Tibial artery (tissue), 4 donors: ENCODE data around the gene ANG.

Experiments
- DNase-seq, 2 donors: peaks; one replicate each; pipeline ENCODE4 v3.0.0-alpha.2; 2019
- H3K27ac ChIP-seq, 2 donors: fragments of 200-600 bp; sonication (generic) in 1 of 2; 1 replicate in 1 of 2; 2 replicates in 1 of 2; pipeline ENCODE4 v1.5.1; 2018 to 2019; ENCODE audit warnings: mild to moderate bottlenecking in 1 of 2
- H3K27me3 ChIP-seq, 2 donors: fragments of 200-600 bp; sonication (generic) in 1 of 2; one replicate each; pipeline versions ENCODE4 v1.5.1 to v1.6.0; 2016 to 2019
- H3K36me3 ChIP-seq, 3 donors: fragments of 200-600 bp; sonication (generic) in 2 of 3; one replicate each; pipeline ENCODE4 v1.5.1; 2016 to 2019; ENCODE audit warnings: mild to moderate bottlenecking in 2 of 3
- H3K4me1 ChIP-seq, 4 donors: fragments of 200-600 bp; sonication (generic) in 2 of 4; 1 replicate in 3 of 4; 2 replicates in 1 of 4; pipeline ENCODE4 v1.5.1; 2016 to 2019
- H3K4me3 ChIP-seq, 2 donors: fragments of 200-600 bp; sonication (generic) in 1 of 2; 1 replicate in 1 of 2; 2 replicates in 1 of 2; pipeline ENCODE4 v1.5.1; 2018 to 2019; ENCODE audit warnings: mild to moderate bottlenecking in 2 of 2
- H3K9me3 ChIP-seq, 3 donors: fragments of 200-600 bp; sonication (generic) in 1 of 3; one replicate each; pipeline ENCODE4 v1.5.1; 2016 to 2019
- intact Hi-C: fragments of 100-400 bp; cut with DNase I; formaldehyde crosslinking; loops from one replicate; pipeline ENCODE4 v1.15.0; 2023; ENCODE audit warnings: low total_unique reads
- TF ChIP-seq, protein P1 (sequence below), 2 experiments: fragments of 200-600 bp in 1 of 2; fragments of 450-650 bp in 1 of 2; IDR thresholded peaks; one replicate each; pipeline ENCODE4 v1.5.1; 2017 to 2019; ENCODE audit warnings: antibody characterized with exemption in 2 of 2, mild to moderate bottlenecking in 1 of 2, moderate library complexity in 1 of 2

ANG gene

DNA sequence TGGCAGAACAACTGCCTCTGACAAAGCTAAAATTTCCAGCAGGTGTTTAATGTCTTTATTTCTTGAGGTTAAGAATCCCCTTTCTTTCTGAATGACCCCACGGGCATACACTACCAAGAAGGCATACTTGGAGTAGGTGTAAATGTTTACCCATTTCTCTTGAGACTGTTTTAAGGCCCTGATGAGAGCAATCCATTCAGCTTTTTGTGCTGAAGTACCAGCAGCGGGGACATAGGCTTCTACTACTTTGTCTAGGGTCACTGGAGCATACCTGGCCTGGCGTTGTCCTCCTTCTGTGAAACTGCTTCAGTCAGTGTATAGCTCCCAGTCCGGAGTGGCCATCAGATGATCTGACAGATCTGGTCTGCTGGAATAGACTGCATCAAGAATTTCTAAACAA lies 22.7 kb downstream of the ANG start:
- H3K9me3 ChIP-seq, result no peaks in the 10 kb centered on the region
- TF ChIP-seq, protein P1, sequence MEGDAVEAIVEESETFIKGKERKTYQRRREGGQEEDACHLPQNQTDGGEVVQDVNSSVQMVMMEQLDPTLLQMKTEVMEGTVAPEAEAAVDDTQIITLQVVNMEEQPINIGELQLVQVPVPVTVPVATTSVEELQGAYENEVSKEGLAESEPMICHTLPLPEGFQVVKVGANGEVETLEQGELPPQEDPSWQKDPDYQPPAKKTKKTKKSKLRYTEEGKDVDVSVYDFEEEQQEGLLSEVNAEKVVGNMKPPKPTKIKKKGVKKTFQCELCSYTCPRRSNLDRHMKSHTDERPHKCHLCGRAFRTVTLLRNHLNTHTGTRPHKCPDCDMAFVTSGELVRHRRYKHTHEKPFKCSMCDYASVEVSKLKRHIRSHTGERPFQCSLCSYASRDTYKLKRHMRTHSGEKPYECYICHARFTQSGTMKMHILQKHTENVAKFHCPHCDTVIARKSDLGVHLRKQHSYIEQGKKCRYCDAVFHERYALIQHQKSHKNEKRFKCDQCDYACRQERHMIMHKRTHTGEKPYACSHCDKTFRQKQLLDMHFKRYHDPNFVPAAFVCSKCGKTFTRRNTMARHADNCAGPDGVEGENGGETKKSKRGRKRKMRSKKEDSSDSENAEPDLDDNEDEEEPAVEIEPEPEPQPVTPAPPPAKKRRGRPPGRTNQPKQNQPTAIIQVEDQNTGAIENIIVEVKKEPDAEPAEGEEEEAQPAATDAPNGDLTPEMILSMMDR (IDR thresholded peaks at IDR 0.05), result no peak
- no peak for DNase-seq
- peaks cover 0 to 5% (median 0%) of the 10 kb centered on the region in 4 donors for H3K4me1 ChIP-seq
- no peak overlapping the region for H3K4me3 ChIP-seq
- H3K36me3 ChIP-seq, result no peaks in the 10 kb centered on the region
- H3K27ac ChIP-seq, result no peak overlapping the region
- intact Hi-C loops, result no loop called here
- H3K27me3 ChIP-seq, result peaks cover 0 to 1% of the 10 kb centered on the region in 2 donors

DNA sequence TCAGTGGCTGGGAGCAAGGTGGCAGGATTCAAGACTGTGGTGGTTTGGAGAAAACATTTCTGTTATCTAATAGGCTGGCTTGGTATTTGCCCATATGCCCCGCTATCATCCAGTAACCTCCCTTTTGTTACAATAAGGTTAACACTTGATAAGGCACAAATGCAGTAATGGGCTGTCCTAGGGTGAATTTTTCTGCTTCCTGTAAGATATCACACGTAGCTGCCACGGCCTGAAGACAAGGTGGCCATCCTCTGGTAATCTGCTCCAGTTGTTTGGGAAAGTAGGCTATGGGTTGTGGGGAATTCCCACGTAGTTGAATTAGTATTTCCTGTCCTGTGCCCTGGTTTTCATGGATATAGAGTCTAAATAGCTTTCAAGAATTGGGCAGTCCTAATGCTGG lies 23.1 kb downstream of the ANG start:
- Histone ChIP-seq H3K27me3 (peaks cover 0 to 5% of the 10 kb centered on the region in 2 donors), H3K36me3 (no peaks in the 10 kb centered on the region), H3K4me3 (no peak overlapping the region), H3K27ac (no peak overlapping the region), H3K9me3 (no peaks in the 10 kb centered on the region), H3K4me1 (peaks cover 0 to 3% (median 0%) of the 10 kb centered on the region in 4 donors)
- intact Hi-C loops, result no loop called here
- TF ChIP-seq, protein P1 (IDR thresholded peaks at IDR 0.05), result no peak
- no peak for DNase-seq

DNA sequence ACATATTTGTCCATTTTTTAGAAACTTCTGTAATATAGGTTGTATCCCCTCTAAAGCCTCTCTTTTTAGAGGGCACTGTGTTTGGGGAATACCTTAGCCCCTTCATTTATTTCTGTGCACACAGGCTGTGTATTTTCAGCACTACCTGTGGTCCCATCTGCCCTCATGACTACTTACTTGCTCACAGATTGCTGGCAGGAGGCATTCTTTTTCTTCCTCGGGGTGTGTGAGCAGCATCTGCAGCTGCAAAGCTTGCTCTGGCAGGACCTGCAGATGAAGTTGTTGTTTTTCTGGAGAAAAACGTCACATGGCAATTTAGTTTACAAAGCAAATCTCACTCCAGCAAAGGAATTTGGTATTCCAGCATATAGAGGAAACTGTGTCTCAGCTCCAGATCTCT lies 24.3 kb downstream of the ANG start:
- DNase-seq, result no peak
- Histone ChIP-seq H3K27ac (no peak overlapping the region), H3K4me1 (no peaks in the 10 kb centered on the region), H3K36me3 (no peaks in the 10 kb centered on the region), H3K4me3 (no peak overlapping the region), H3K9me3 (no peaks in the 10 kb centered on the region), H3K27me3 (peaks cover 0 to 5% of the 10 kb centered on the region in 2 donors)
- TF ChIP-seq, protein P1 (IDR thresholded peaks at IDR 0.05), result no peak
- intact Hi-C loops, result no loop called here

DNA sequence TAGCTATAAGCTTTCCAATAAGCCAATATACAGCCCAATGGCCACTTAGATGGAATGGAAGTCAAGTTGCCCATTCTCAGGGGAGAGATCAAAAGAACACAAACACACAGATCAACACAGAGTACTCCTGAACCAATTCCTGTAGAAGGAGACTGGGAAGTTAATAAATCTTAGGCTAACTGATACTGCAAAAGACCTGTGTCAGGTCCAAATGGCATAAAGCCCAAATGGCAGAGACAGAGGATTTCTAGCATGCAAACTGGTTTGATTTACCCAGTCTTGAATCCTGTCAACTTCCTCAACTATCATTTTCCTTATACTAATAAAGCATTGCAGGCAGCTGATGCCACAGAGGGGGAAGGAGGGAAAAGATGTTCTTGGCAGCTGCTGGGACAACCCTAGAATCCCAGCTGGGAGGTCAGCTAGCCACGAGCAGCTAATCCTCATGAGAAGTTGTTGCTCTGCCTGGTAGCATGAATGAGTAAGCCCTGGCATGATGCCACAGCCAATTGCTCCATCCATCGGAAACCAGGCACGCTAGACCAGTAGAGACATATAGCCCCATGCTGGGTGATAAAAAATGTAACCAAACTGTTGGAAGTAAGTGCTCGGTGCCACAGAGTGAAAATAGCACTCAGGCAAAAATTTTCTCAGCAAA lies 26.2 kb downstream of the ANG start:
- H3K27me3 ChIP-seq, result peaks cover 0 to 5% of the 10 kb centered on the region in 2 donors
- TF ChIP-seq, protein P1 (IDR thresholded peaks at IDR 0.05), result no peak
- DNase-seq, result peak; percentile 89 to 90
- no peaks in the 10 kb centered on the region for H3K4me1 ChIP-seq
- H3K9me3 ChIP-seq, result no peaks in the 10 kb centered on the region
- intact Hi-C loops, result no loop called here
- no peak overlapping the region for H3K4me3 ChIP-seq
- H3K36me3 ChIP-seq, result no peaks in the 10 kb centered on the region
- no peak overlapping the region for H3K27ac ChIP-seq

DNA sequence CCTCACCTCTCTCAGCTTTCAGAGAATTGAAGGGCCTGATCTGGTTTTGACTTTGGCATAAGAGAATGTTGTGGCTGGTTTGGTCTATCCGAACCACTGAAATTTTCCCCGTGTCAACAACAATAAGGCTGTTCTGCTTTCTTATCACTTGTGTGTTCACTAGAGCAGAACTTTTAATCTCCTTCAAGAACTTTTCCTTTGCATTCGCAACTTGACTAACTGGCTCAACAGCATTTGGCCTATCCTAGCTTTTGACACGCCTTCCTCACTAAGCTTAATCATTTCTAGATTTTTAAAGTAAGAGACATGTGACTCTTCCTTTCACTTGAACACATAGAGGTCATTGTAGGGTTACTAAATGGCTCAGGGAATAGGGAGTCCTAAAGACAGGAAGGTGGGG lies 31.2 kb downstream of the ANG start:
- Histone ChIP-seq H3K4me3 (no peak overlapping the region), H3K27me3 (peaks cover 0 to 15% of the 10 kb centered on the region in 2 donors), H3K27ac (no peak overlapping the region), H3K4me1 (peaks cover 0 to 6% (median 0%) of the 10 kb centered on the region in 4 donors), H3K9me3 (no peaks in the 10 kb centered on the region), H3K36me3 (no peaks in the 10 kb centered on the region)
- TF ChIP-seq, protein P1 (IDR thresholded peaks at IDR 0.05), result no peak
- DNase-seq, result no peak
- intact Hi-C loops, result no loop called here
